Bronchial epithelial cell (primary cell): ENCODE data around the gene ALKBH5. TPM values are rescaled to one million over a fixed set of nuclear protein-coding genes. Genes with fewer than 3 reads are reported as not detected.

Experiments
- DNase-seq: peaks from one replicate; pipeline ENCODE4 v3.0.0-alpha.2; 2010; ENCODE audit warnings: low read depth
- FAIRE-seq: peaks from 2 replicates; lab custom pipeline; 2011; peaks lifted over from hg19 to GRCh38; lab: Jason Lieb, UNC
- H3K27me3 ChIP-seq: 2 replicates; pipeline ENCODE4 v1.5.1; 2011; ENCODE audit warnings: low read length; ENCODE audit not compliant: control insufficient read depth, insufficient read depth
- H3K36me3 ChIP-seq: 2 replicates; pipeline ENCODE4 v1.5.1; 2011; ENCODE audit warnings: low read length; ENCODE audit not compliant: control insufficient read depth, insufficient read depth
- H3K4me3 ChIP-seq: 2 replicates; pipeline ENCODE4 v1.5.1; 2011; ENCODE audit warnings: mild to moderate bottlenecking, low read depth, low read length, control low read depth
- CTCF ChIP-seq: IDR thresholded peaks from 2 replicates; pipeline ENCODE4 v1.5.1; 2011; ENCODE audit warnings: mild to moderate bottlenecking, moderate library complexity, low read length, control low read depth, inconsistent platforms; ENCODE audit not compliant: insufficient read depth, severe bottlenecking
- total RNA-seq: library from RNA; depleted of rRNA; stranded (reverse); fragments of >200 nt; gene quantifications from 2 replicates; pipeline ENCODE4 v1.2.1, GENCODE V29; 2014

ALKBH5 gene
- total RNA-seq, 1 donor from 2014 or later: 104 TPM

GRCh38 chr17:18186627-18186982 is 3.0 kb downstream of the ALKBH5 start:
- no peak for TF ChIP-seq CTCF
- FAIRE-seq: no peak
- DNase-seq: no peak
- H3K27me3 ChIP-seq: no peaks in the 10 kb centered on the region
- H3K36me3 ChIP-seq: peaks cover 3% of the 10 kb centered on the region
- peak overlapping the region; percentile 85 for H3K4me3 ChIP-seq

- H3K4me3 ChIP-seq: peak overlapping the region; percentile 85
- FAIRE-seq (no peak), DNase-seq (no peak)
- H3K36me3 ChIP-seq: peaks cover 3% of the 10 kb centered on the region
- no peaks in the 10 kb centered on the region for H3K27me3 ChIP-seq
- no peak for TF ChIP-seq CTCF
Measured at GRCh38 chr17:18187226-18187625, 3.6 kb downstream of the ALKBH5 start.

GRCh38 chr17:18187821-18188761 is 4.5 kb downstream of the ALKBH5 start:
- no peak for FAIRE-seq

GRCh38 chr17:18190628-18191235 is 7.1 kb downstream of the ALKBH5 start:
- no peak for FAIRE-seq
- peaks cover 9% of the 10 kb centered on the region for H3K36me3 ChIP-seq
- H3K4me3 ChIP-seq: no peak overlapping the region
- no peaks in the 10 kb centered on the region for H3K27me3 ChIP-seq
- no peak for DNase-seq
- no peak for TF ChIP-seq CTCF

More at GRCh38 chr17:18187821-18188761, 4.5 kb downstream of the ALKBH5 start:
- H3K27me3 ChIP-seq: no peaks in the 10 kb centered on the region
- peaks cover 3% of the 10 kb centered on the region for H3K36me3 ChIP-seq
- no peak for TF ChIP-seq CTCF
- H3K4me3 ChIP-seq: no peak overlapping the region
- DNase-seq: no peak

GRCh38 chr17:18191236-18191667 is 7.6 kb downstream of the ALKBH5 start:
- FAIRE-seq: no peak
- H3K36me3 ChIP-seq: peaks cover 10% of the 10 kb centered on the region
- no peak overlapping the region for H3K4me3 ChIP-seq
- TF ChIP-seq CTCF: no peak
- no peak for DNase-seq
- H3K27me3 ChIP-seq: no peaks in the 10 kb centered on the region
